Choroid plexus epithelial cell (primary cell): ENCODE measurements around the gene RIPPLY2.

Experiments
- DNase-seq: peaks from one replicate; pipeline ENCODE4 v3.0.0-alpha.2; 2010; ENCODE audit warnings: low read depth
- H3K4me3 ChIP-seq: 2 replicates; pipeline ENCODE4 v1.5.1; 2011; ENCODE audit warnings: low read depth, mild to moderate bottlenecking, control low read depth, low read length, moderate library complexity
- CTCF ChIP-seq: conservative IDR thresholded peaks from 2 replicates; pipeline ENCODE4 v1.5.1; 2011; ENCODE audit warnings: low read depth, mild to moderate bottlenecking, control low read depth, inconsistent platforms, low read length, moderate library complexity

Gene RIPPLY2

GRCh38 chr6:83859410-83860358 is 6.5 kb downstream of the RIPPLY2 start, which contains the start of gene CYB5R4:
TSS of gene CYB5R4 (plus strand) at chr6:83859689. CDS start at chr6:83859783, 94 bp downstream.
- DNase-seq = peak; percentile 97
- peak; percentile 64 for TF ChIP-seq CTCF
- H3K4me3 ChIP-seq = peak within 1 kb of the TSS; percentile 91

GRCh38 chr6:83860359-83860755 is 7.2 kb downstream of the RIPPLY2 start:
- no peak for DNase-seq
- no peak for TF ChIP-seq CTCF
- peak overlapping the region; percentile 91 for H3K4me3 ChIP-seq

GRCh38 chr6:83860782-83861495 is 7.8 kb downstream of the RIPPLY2 start:
- no peak for TF ChIP-seq CTCF
- DNase-seq = no peak
- H3K4me3 ChIP-seq = peak overlapping the region; percentile 91

- DNase-seq = no peak
- TF ChIP-seq CTCF = no peak
- H3K4me3 ChIP-seq = no peak overlapping the region
Observed at GRCh38 chr6:83862776-83863471, 9.8 kb downstream of the RIPPLY2 start.

GRCh38 chr6:83867043-83867442 is 13.9 kb downstream of the RIPPLY2 start:
- H3K4me3 ChIP-seq = no peak overlapping the region
- DNase-seq = no peak

More at GRCh38 chr6:83867043-83867442, 13.9 kb downstream of the RIPPLY2 start:
- no peak for TF ChIP-seq CTCF
